AG10803 (cell line): ENCODE data around the gene AGBL1.

Experiments used
- DNase-seq: peaks from one replicate; pipeline ENCODE4 v3.0.0; 2010; ENCODE audit warnings: low read depth
- H3K4me3 ChIP-seq: 2 replicates; pipeline ENCODE4 v1.5.1; 2011; ENCODE audit warnings: mild to moderate bottlenecking, low read length, control low read depth
- CTCF ChIP-seq: conservative IDR thresholded peaks from 2 replicates; pipeline ENCODE4 v1.5.1; 2011; ENCODE audit warnings: mild to moderate bottlenecking, low read length, control low read depth, inconsistent platforms

The AGBL1 gene

GRCh38 chr15:86912661-86913060 lies 833.0 kb downstream of the AGBL1 start:
- no peak for TF ChIP-seq CTCF
- no peak overlapping the region for H3K4me3 ChIP-seq
- no peak for DNase-seq

DNA sequence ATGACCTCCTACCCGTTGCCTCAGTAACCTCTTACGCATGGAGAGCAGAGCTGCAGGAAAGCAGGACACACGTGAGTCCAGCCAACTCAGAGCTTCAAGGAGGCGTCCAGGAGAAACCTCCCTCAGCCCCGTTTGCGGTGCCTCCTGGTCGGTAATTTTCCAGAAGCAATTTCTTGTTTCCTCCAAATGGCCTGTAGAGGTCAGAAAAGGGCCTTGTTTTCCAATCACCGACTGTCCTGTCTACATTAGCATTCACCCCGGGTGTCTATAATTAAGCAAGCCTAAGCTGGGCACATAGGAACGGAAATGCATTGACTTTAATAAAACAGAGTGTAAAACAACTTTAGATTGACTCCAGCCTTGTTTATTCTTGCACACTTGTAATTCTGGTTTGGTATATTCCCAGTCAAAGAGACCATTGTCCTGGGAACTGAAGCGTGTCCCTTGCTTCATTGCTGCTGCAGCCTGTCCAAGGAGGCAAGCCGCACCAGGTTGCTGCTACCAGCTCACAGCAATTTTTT lies 836.2 kb downstream of the AGBL1 start:
- peak; percentile 66 for TF ChIP-seq CTCF
- no peak overlapping the region for H3K4me3 ChIP-seq
- peak; percentile 61 for DNase-seq

DNA sequence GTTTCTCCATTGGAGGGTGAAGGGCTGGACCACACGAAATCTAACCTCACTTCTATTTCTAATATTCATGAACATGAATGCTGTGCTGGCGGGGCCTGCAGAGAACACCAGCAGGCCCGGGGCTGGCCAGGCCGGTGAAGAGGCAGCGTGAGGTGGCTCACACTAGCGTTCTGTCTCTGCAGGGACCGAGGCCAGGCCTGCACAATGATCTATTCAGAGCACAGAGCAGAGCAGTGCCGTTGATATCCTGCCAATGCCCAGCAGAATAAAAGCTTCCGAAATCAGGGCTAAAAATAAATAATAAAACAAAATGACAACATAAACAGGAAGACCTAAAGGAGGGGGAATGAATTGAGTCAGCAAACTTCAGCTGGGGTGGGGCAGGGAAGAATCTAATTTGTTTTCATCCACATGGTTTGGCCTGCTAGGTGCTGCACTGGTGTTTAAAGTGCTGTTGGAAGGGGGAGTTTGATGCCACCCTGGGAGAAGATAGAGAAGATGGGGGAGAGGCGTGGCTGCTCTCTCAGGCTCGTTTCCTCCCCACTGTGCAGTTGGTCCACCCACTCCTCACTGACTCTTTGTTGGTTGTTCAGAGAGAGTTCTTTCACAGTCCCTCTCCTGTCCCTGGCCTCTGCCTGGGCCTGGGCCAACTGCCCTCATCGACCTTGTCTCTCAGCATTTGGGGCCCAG lies 837.1 kb downstream of the AGBL1 start:
- TF ChIP-seq CTCF, result no peak
- DNase-seq, result no peak
- no peak overlapping the region for H3K4me3 ChIP-seq

GRCh38 chr15:86917361-86917671 lies 837.6 kb downstream of the AGBL1 start:
- H3K4me3 ChIP-seq, result no peak overlapping the region
- DNase-seq, result no peak
- TF ChIP-seq CTCF, result no peak

GRCh38 chr15:86919581-86919980 lies 839.9 kb downstream of the AGBL1 start:
- DNase-seq, result peak; percentile 8
- H3K4me3 ChIP-seq, result no peak overlapping the region
- no peak for TF ChIP-seq CTCF

GRCh38 chr15:86929461-86929860 lies 849.8 kb downstream of the AGBL1 start:
- no peak for TF ChIP-seq CTCF
- no peak overlapping the region for H3K4me3 ChIP-seq
- no peak for DNase-seq

- no peak for TF ChIP-seq CTCF
- DNase-seq, result no peak
- H3K4me3 ChIP-seq, result no peak overlapping the region
Observed at GRCh38 chr15:86932456-86932855, 852.8 kb downstream of the AGBL1 start.
